GM10266 (cell line): ENCODE data around the gene DUSP9.

Source experiments
- DNase-seq: peaks from one replicate; pipeline ENCODE4 v3.0.0; 2012; ENCODE audit errors: extremely low spot score
- TF ChIP-seq, protein P1 (sequence below): IDR thresholded peaks from 2 replicates; pipeline ENCODE4 v1.5.1; 2012; ENCODE audit warnings: mild to moderate bottlenecking, low read depth; ENCODE audit not compliant: control insufficient read depth, insufficient read depth; ENCODE audit errors: missing control alignments

Gene DUSP9

DNA sequence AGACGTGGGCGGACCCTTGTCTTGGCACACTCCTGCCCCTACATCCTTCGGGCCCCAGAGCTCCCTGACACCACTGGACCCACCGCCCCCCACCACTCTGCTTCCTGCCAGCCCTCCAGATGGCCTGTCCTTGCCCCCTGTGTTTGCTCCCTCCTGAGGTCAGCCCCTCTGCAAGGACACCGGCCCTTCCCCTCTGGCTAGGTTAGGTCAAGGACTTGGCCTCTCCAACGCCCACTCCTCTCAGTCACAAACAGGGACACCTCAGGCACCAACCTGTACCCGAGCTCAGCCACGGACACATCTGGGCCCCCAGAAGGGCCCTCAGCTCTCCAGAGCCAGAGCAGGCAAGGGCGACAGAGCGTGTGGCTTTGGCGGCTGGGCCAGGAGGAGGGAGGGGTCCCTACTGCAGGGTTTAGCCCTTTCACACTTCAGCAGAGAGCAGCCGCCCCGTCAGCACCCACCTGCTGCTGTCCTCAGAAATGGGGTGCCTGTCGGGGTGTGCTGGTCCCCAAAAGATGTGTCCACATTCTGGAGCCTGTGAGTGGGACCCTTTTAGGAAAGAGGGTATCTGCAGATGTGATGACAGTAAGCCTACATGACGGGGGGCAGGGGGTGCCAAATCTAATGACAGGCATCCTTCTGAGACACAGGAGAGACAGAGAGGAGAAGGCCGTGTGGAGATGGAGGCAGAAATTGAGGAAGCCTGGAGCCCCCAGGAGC lies 23.5 kb upstream of the DUSP9 start:
- no peak for DNase-seq
- TF ChIP-seq, protein P1, sequence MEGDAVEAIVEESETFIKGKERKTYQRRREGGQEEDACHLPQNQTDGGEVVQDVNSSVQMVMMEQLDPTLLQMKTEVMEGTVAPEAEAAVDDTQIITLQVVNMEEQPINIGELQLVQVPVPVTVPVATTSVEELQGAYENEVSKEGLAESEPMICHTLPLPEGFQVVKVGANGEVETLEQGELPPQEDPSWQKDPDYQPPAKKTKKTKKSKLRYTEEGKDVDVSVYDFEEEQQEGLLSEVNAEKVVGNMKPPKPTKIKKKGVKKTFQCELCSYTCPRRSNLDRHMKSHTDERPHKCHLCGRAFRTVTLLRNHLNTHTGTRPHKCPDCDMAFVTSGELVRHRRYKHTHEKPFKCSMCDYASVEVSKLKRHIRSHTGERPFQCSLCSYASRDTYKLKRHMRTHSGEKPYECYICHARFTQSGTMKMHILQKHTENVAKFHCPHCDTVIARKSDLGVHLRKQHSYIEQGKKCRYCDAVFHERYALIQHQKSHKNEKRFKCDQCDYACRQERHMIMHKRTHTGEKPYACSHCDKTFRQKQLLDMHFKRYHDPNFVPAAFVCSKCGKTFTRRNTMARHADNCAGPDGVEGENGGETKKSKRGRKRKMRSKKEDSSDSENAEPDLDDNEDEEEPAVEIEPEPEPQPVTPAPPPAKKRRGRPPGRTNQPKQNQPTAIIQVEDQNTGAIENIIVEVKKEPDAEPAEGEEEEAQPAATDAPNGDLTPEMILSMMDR, result no peak

DNA sequence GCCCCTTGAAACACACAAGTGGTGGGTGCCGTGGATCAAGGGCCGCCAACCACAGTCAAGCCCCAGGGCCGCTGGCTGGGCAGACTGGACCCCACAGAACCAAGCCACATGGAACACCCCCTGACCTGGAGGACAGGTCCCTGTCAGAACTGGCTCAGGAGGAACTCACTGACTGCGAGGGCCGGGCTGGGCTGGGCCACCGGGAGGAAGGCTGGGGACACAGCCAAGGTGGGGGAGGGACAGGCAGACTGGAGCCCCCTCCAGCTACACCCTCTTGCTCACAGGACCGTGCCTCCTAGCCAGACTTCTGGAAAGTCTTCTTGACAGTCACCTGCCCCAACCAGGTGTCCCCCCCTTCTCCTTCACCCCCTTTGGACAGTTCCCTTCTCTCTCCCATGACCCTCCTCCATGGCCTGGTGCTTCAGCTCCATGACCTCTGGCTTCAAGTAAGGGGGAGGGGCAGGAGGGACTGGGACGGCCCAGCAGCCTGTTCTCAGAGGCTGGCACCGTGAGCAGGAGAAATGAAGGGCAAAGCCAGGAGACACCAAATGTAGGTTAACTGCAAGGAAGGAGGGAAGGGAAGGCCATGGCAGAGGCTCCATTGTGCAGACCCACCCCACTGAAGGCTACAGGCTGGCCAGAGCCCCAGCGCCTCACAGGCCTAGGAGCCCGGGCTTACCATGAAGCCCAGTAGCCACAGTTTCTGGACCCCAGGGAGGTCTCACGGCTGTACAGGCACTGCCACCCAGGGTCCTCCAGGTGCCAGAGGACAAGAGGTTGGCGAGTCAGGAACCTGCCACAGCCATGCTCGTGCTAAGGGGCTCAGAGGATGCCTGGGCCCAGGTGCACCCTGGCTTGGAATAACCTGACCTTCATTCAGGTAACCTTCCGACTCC lies 22.6 kb upstream of the DUSP9 start:
- TF ChIP-seq, protein P1, result no peak
- DNase-seq, result no peak

DNA sequence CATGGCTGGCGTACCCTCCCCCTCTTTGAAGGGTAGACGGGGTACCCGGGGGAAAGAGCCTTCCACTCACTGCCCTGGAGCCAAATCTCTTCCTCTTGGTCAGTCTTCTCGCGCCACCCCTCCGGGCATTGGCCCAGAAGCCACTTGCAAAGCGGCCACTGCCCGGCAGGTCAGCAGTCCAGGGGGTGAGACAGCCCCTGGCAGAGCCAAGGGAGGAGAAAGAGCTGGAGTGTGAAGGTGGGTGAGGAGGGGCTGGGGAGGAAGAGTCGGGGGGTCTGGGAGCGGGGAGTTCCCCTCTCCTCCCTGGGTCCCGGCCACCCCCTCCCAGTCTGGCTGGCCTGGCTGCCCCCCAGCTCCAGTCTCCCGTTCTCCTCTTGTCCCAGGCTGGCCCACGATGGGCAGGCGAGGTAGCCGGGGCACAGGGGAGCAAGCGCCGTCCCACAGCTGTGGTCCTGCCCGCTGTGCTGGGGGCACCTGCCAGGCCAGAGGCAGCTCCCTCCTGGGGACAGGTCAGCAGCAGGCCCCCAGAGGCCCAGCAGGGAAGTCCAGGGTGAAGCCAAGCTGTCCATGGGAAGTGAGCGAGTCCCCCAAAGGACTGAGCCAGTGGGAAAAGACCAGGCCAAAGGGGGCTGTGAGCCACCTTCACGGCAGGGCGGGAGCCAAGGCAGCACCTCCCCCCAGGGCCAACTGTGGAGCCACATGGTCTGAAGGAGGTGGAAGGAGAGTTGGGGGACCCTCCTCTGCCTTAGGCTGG lies 21.6 kb upstream of the DUSP9 start:
- TF ChIP-seq, protein P1, result no peak
- no peak for DNase-seq

DNA sequence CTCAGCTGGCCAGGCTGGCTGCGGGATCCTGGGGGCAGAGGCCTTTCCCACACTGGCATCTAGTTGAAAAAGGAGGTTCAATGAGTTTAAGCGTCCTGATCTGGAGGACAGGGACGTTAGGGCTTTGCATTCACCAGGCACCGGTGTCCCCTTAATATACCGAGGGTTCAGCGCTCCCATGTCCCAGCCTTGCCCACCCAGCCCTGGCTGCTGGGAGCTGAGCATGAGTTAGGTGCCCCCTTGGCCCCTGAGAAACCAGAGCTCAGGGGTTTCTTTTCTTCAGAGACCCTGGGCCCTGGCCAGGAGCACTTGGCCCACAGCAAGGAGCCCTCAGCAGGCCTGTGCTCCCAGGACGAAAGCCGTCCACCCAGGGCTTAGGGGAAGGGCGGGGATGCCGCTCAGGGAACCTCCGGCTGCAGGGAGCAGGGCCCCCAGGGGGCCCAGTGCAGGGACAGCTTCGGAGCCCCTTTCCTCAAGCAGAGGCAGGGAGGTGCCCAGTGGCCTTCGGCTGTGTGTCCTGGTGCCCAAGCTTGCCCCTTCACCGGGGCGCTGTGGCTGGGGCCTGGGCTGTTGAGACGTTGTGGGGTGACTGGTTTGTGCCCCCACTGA lies 20.9 kb upstream of the DUSP9 start:
- DNase-seq, result no peak
- TF ChIP-seq, protein P1, result no peak

DNA sequence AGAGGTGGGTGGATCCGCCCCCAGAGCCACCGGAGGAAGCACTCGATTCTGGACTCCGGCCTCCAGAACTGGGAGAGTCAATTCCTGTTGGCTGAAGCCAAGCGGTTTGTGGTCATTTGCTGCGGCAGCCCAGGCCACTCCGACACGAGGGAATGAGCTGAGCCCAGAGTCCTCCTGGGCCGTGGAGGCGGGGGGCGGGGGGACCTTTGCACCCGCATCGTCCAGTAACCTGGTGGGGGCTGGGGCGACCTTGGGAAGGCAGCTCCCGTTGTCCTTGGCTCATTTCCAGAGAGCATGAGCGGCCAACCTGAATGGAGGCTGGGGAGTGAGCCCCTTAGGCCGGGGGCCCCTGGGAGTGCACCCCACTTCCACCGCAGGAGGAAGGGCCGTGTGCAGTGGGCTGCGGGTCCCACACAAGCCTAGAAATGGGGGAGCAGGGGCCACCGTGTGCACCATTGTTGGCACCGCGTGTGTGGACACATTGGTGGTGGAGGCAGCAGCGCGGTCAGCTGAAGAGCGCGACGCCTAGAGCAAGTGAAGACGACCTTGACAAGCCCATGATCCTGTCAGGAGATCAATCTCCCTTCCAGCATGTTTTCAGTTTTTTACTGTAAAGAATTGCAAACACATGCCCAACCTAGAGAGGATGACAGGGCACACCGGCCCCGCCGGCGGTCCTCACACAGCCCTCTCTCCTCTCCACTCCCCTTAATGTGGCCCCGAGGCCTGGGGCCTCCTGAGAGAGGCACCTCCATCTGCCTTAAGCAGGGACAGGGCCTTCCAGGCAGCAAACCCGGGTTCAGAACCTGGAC lies 19.9 kb upstream of the DUSP9 start:
- TF ChIP-seq, protein P1, result no peak
- DNase-seq, result no peak

DNA sequence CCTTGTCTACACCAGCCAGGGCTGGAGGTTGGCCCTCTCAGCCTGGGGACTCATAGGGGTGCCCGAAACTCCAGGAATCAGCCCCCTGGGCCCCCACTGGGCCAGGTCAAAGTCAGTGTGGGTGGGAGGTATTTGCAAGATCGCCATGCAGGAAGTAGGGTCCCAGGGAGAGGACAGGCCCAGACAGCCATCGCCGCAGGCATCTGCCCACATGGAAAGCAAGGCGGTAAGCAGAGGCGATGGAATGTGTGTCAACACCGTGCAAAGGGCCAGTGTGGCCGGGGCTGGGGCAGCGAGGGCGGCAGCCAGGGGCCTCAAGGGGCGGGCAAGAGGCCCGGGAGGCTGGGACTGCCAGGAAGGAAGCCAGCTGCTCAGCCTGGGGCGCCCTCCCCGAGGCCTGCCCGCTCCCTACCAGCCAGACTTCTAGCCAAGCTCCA lies 19.3 kb upstream of the DUSP9 start:
- DNase-seq, result no peak
- TF ChIP-seq, protein P1, result no peak
